ENCODE results near the gene CNNM1.

- TF ChIP-seq MAX (IDR thresholded peaks at IDR 0.05) (no peak), CTCF (IDR thresholded peaks at IDR 0.05 in 2 of 3, conservative IDR thresholded peaks at IDR 0.05 in 1 of 3; ENCODE audit: borderline replicate concordance in 1 of 3, insufficient read depth in 1 of 3, low read depth in 2 of 3, low read length in 2 of 3) (no peak), ZBTB33 (IDR thresholded peaks at IDR 0.05; ENCODE audit: extremely low read depth, insufficient replicate concordance, low read length) (no peak), EZH2phosphoT487 (IDR thresholded peaks at IDR 0.05; ENCODE audit: borderline replicate concordance) (no peak), POLR2AphosphoS5 (IDR thresholded peaks at IDR 0.05; ENCODE audit: low read depth, low read length) (no peak), POLR2A (IDR thresholded peaks at IDR 0.05; ENCODE audit: borderline replicate concordance, extremely low read depth, insufficient read depth, insufficient read length) (no peak), JUND (IDR thresholded peaks at IDR 0.05) (no peak), SP1 (IDR thresholded peaks at IDR 0.05; ENCODE audit: low read depth) (no peak), REST (IDR thresholded peaks at IDR 0.05; ENCODE audit: low read depth) (no peak)
These were observed 70.5 kb downstream of the CNNM1 start for GRCh38 chr10:99399664-99400063.
